Pancreas (tissue), 10 donors: ENCODE results near the gene MYADML2. TPM values are rescaled to one million over a fixed set of nuclear protein-coding genes. Genes with fewer than 3 reads are reported as not detected.
A peak's percentile ranks its signal among the peaks of the same experiment; 100 is the strongest.

Experiments
- ATAC-seq, 4 donors: fragments of 200-7000 bp; cut with Tn5 transposase; one replicate each; pipeline versions ENCODE4 v1.8.0 to v1.9.1; 2020; ENCODE audit warnings: mild to moderate bottlenecking in 4 of 4, moderate library complexity in 4 of 4
- DNase-seq, 6 donors: peaks; one replicate each; pipeline ENCODE4 v3.0.0-alpha.2; 2020
- FAIRE-seq: peaks from 2 replicates; lab custom pipeline; 2012; peaks lifted over from hg19 to GRCh38; lab: Jason Lieb, UNC
- H3K27ac ChIP-seq, 4 donors: fragments of 200-600 bp; sonication (generic); 1 replicate in 3 of 4; 2 replicates in 1 of 4; pipeline versions ENCODE4 v1.5.0 to v1.8.0; 2020
- H3K27me3 ChIP-seq, 4 donors: fragments of 200-600 bp; one replicate each; pipeline ENCODE4 v1.8.0; 2021
- H3K36me3 ChIP-seq, 3 donors: fragments of 200-600 bp; sonication (generic) in 1 of 3; one replicate each; pipeline versions ENCODE4 v1.5.0 to v1.8.0; 2020 to 2021
- H3K4me1 ChIP-seq, 3 donors: fragments of 200-600 bp; one replicate each; pipeline ENCODE4 v1.8.0; 2021
- H3K4me3 ChIP-seq, 4 donors: fragments of 200-600 bp; sonication (generic) in 2 of 4; one replicate each; pipeline versions ENCODE4 v1.5.0 to v1.8.0; 2020 to 2021
- H3K9me3 ChIP-seq, 4 donors: fragments of 200-600 bp; one replicate each; pipeline ENCODE4 v1.8.0; 2021
- CTCF ChIP-seq, 4 donors: fragments of 200-600 bp; sonication (generic) in 3 of 4; IDR thresholded peaks; one replicate each; pipeline versions ENCODE4 v1.5.0 to v1.8.0; 2021; ENCODE audit warnings: antibody characterized with exemption in 4 of 4
- WGBS, 2 donors: extraction: QIAGEN DNeasy Blood & Tissue Kit; methylation state at CpG; one replicate each; pipeline ENCODE4 v1.1.7; 2013; 5-methylcytosine and 5-hydroxymethylcytosine counted together
- intact Hi-C, 3 donors: fragments of 100-400 bp; cut with DNase I; formaldehyde crosslinking; loops; one replicate each; pipeline versions ENCODE4 v1.11.1 to v1.14.2; 2022
- polyA plus RNA-seq, 2 donors: library from polyadenylated mRNA; stranded (reverse); fragments of 200-250 nt; gene quantifications; one replicate each; pipeline ENCODE4 v1.2.3, GENCODE V29; 2013
- total RNA-seq, 6 donors: library from RNA; stranded (reverse); fragmentation: NEBNext Ultra II Directional in 4 of 6; extraction: Animal tissue kit (Norgen Biotek cat#: 25700) in 4 of 6; gene quantifications; one replicate each; pipeline versions ENCODE4 v1.2.1 to v1.2.4, GENCODE V29; 2021 to 2023
- donor health status: healthy with polysubstance abuse.
- donor health status: DM: no; HTN: no; CAD: no; lungs with moderate emphysema.
- donor health status: DM: no; HTN: no; CAD: no.
- donor health status: control.
- donor health status: control.
- donor health status: Bipolar disorder and iron deficiency.
- donor health status: DM: yes; HTN: yes; CAD: no.
- donor health status: DM: no; HTN: no; CAD: no.
- donor health status: DM: no; HTN: no; CAD: no.
- donor health status: DM: yes; HTN: yes; CAD: no.

Gene MYADML2
- total and polyA plus RNA-seq, 8 donors, result not detected

DNA sequence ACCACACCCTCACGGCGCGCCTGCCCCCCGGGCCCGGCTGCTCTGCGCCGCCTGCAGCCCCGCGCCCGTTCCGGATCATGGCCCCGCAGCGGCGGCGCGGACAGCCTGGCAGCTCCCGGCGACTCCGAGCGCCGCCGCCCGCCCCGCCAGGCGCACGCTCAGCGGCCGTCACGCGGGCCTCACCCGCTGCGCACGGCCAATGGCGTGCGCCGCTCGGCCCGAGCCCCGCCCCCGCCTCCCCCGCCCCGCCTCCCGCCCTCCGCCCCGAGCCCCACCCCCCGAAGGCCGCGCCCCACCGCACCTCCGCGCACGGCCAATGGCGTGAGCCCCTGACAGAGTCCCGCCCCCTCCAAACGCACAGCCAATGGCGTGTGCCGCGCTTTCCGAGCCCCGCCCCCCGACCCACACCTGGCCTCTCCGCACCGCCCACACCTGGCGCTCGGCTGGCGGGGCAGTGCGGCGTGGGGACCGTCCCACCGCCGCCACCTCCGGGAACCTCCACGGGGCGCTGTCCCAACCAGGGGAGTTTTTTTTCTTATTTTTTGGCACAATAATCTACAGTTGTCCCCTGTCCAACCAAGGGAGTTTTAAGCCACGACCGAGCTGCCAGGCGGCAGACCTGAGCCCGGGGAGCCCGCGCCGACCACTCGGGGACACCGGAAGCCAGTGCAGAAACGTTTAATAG, 35.6 kb downstream of the MYADML2 start, which contains the start of gene PCYT2:
TSS of gene PCYT2 (minus strand) at position 123 of the 685 bp plus-strand sequence. CDS start at position 79, 44 bp downstream.
- DNase-seq (peak; percentile 95 to 99 (median 97)), ATAC-seq (peak; percentile 95 to 97 (median 96)), FAIRE-seq (no peak)
- H3K9me3 ChIP-seq, result no peaks in the 10 kb centered on the region
- intact Hi-C loops, result no loop called here
- peak within 1 kb of the TSS in 3 of 4 donors; percentile 28 to 68 (median 41) for H3K27ac ChIP-seq
- H3K27me3 ChIP-seq, result no peaks in the 10 kb centered on the region
- H3K4me3 ChIP-seq, result peak within 1 kb of the TSS; percentile 69 to 92 (median 76)
- H3K4me1 ChIP-seq, result peaks cover 7 to 11% (median 10%) of the 10 kb centered on the region in 3 donors
- WGBS, 2 donors, result 2% methylated on average over 51 to 84 of the region's 84 CpGs
- peak in 2 of 4 donors; percentile 10 to 31 for TF ChIP-seq CTCF (IDR thresholded peaks at IDR 0.05)
- H3K36me3 ChIP-seq, result peaks cover 0 to 19% (median 15%) of the 10 kb centered on the region in 3 donors

DNA sequence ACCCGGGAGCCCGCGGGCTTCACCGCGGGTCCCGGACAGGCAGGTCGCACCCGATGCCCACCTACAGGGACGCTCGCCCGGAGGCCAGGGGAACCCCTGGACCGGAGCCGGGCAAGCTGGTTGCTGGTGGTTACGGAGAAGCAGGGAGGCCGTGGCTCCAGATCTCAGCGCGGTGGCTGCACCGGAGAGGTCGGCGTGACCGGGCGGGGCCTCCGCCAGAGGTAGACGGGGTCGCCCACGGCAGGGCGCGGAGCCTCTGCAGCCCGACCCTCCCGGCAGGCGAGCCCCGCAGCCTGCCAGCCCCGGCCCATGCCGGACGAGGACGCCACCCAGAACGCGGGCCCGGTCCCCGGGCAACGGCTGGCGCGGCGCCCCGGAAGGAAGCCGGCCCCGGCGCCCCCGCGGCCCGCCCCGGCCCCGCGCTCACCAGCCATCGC, 36.2 kb downstream of the MYADML2 start:
- DNase-seq, result peak in 1 of 6 donors; percentile 88
- no peaks in the 10 kb centered on the region for H3K27me3 ChIP-seq
- no peaks in the 10 kb centered on the region for H3K9me3 ChIP-seq
- TF ChIP-seq CTCF (IDR thresholded peaks at IDR 0.05), result no peak
- no peak for FAIRE-seq
- intact Hi-C loops, result no loop called here
- H3K27ac ChIP-seq, result peak overlapping the region in 3 of 4 donors; percentile 28 to 55 (median 30)
- H3K36me3 ChIP-seq, result peaks cover 0 to 19% (median 15%) of the 10 kb centered on the region in 3 donors
- H3K4me1 ChIP-seq, result peaks cover 7 to 10% (median 10%) of the 10 kb centered on the region in 3 donors
- ATAC-seq, result peak; percentile 0 to 17 (median 6)
- 0 to 1% methylated on average over 37 to 55 of the region's 55 CpGs for WGBS, 2 donors
- H3K4me3 ChIP-seq, result peak overlapping the region; percentile 69 to 92 (median 76)

GRCh38 chr17:81909966-81910839, 36.8 kb downstream of the MYADML2 start:
- Histone ChIP-seq H3K4me1 (peaks cover 7 to 10% (median 10%) of the 10 kb centered on the region in 3 donors), H3K4me3 (peak overlapping the region; percentile 69 to 92 (median 76)), H3K9me3 (no peaks in the 10 kb centered on the region), H3K27ac (peak overlapping the region in 3 of 4 donors; percentile 28 to 55 (median 30)), H3K36me3 (peaks cover 0 to 17% (median 15%) of the 10 kb centered on the region in 3 donors), H3K27me3 (no peaks in the 10 kb centered on the region)
- FAIRE-seq (no peak), ATAC-seq (peak in 3 of 4 donors; percentile 3 to 8 (median 4)), DNase-seq (peak in 1 of 6 donors; percentile 79)
- TF ChIP-seq CTCF (IDR thresholded peaks at IDR 0.05), result no peak
- intact Hi-C loops, result no loop called here
- WGBS, 2 donors, result 26 to 29% methylated on average over 23 of the region's 23 CpGs

GRCh38 chr17:81909231-81909630, 37.8 kb downstream of the MYADML2 start:
- Histone ChIP-seq H3K27me3 (no peaks in the 10 kb centered on the region), H3K36me3 (peaks cover 0 to 13% (median 10%) of the 10 kb centered on the region in 3 donors), H3K4me3 (no peak overlapping the region), H3K27ac (no peak overlapping the region), H3K9me3 (no peaks in the 10 kb centered on the region), H3K4me1 (peaks cover 7 to 10% (median 10%) of the 10 kb centered on the region in 3 donors)
- intact Hi-C loops, result no loop called here
- FAIRE-seq (no peak), DNase-seq (no peak), ATAC-seq (no peak)
- no peak for TF ChIP-seq CTCF (IDR thresholded peaks at IDR 0.05)
- 91 to 94% methylated on average over 12 of the region's 12 CpGs for WGBS, 2 donors
